GM18526 (cell line): ENCODE measurements around the gene IGSF21.

Source experiments
- POLR2A ChIP-seq: IDR thresholded peaks from 3 replicates; pipeline ENCODE4 v1.6.1; 2011; ENCODE audit not compliant: insufficient read length; ENCODE audit errors: extremely low read depth

IGSF21 gene

GRCh38 chr1:18174037-18174436 lies 66.4 kb downstream of the IGSF21 start:
- TF ChIP-seq POLR2A = no peak

GRCh38 chr1:18175051-18175450 lies 67.5 kb downstream of the IGSF21 start:
- no peak for TF ChIP-seq POLR2A

GRCh38 chr1:18175530-18176377 lies 68.2 kb downstream of the IGSF21 start:
- TF ChIP-seq POLR2A = no peak

- TF ChIP-seq POLR2A = no peak
These were observed 69.0 kb downstream of the IGSF21 start for GRCh38 chr1:18176619-18177018.

- no peak for TF ChIP-seq POLR2A
These were observed 70.5 kb downstream of the IGSF21 start for GRCh38 chr1:18178111-18178510.

- TF ChIP-seq POLR2A = no peak
These were observed 71.4 kb downstream of the IGSF21 start for GRCh38 chr1:18179009-18179408.

GRCh38 chr1:18182398-18183160 lies 75.0 kb downstream of the IGSF21 start:
- TF ChIP-seq POLR2A = no peak

GRCh38 chr1:18183533-18183932 lies 75.9 kb downstream of the IGSF21 start:
- TF ChIP-seq POLR2A = no peak

GRCh38 chr1:18187054-18187453 lies 79.5 kb downstream of the IGSF21 start:
- no peak for TF ChIP-seq POLR2A

- no peak for TF ChIP-seq POLR2A
These were observed 81.4 kb downstream of the IGSF21 start for GRCh38 chr1:18188820-18189517.

GRCh38 chr1:18190598-18190997 lies 83.0 kb downstream of the IGSF21 start:
- no peak for TF ChIP-seq POLR2A

GRCh38 chr1:18191037-18191436 lies 83.4 kb downstream of the IGSF21 start:
- no peak for TF ChIP-seq POLR2A

- no peak for TF ChIP-seq POLR2A
These were observed 84.0 kb downstream of the IGSF21 start for GRCh38 chr1:18191481-18192155.

GRCh38 chr1:18192182-18192581 lies 84.6 kb downstream of the IGSF21 start:
- no peak for TF ChIP-seq POLR2A

GRCh38 chr1:18192974-18193373 lies 85.4 kb downstream of the IGSF21 start:
- TF ChIP-seq POLR2A = no peak
